HepG2 (cell line): ENCODE results near the gene RABGAP1. TPM values are rescaled to one million over a fixed set of nuclear protein-coding genes. Genes with fewer than 3 reads are reported as not detected.

Experiments
- ATAC-seq: fragments of 200-7000 bp; cut with Tn5 transposase; 3 replicates; pipeline ENCODE4 v1.9.1; 2020; ENCODE audit warnings: mild to moderate bottlenecking, moderate library complexity
- BruUV-seq: library from RNA; stranded (reverse); fragments of 400-500 nt; replicated peaks from 2 replicates; lab custom pipeline; 2021; lab: Mats Ljungman, UMichigan
- CTCF ChIA-PET: fragments of 300-600 bp; formaldehyde crosslinking; extraction: SDS; loops from one replicate; lab custom pipeline; 2021; ENCODE audit warnings: low total read pairs, inconsistent platforms, low intra/inter-chr PET ratio; lab: Yijun Ruan, JAX
- POLR2A ChIA-PET: fragments of 350-600 bp; sonication (Branson Sonifier 250); formaldehyde crosslinking; loops from one replicate; lab custom pipeline; 2020; ENCODE audit warnings: antibody characterized with exemption, inconsistent platforms; lab: Yijun Ruan, JAX
- DNase-seq: peaks from one replicate; pipeline ENCODE4 v3.0.0-alpha.2; 2015; ENCODE audit warnings: low spot score
- FAIRE-seq: peaks from 3 replicates; lab custom pipeline; 2011; peaks lifted over from hg19 to GRCh38; lab: Jason Lieb, UNC
- H2AFZ ChIP-seq: one replicate; pipeline ENCODE4 v1.6.1; 2011; ENCODE audit warnings: low read length, inconsistent platforms
- H3K27ac ChIP-seq: fragments of 300-600 bp; 3 replicates; pipeline ENCODE4 v1.8.0; 2011; ENCODE audit warnings: mixed run types, mild to moderate bottlenecking, mixed read lengths, low read length, inconsistent platforms; ENCODE audit not compliant: insufficient read depth; ENCODE audit errors: extremely low read length
- H3K27me3 ChIP-seq, 2 experiments: fragments of 200-600 bp in 1 of 2; 2 replicates in 1 of 2; 3 replicates in 1 of 2; pipeline versions ENCODE4 v1.6.0 to v1.8.0; 2011; ENCODE audit warnings: low read length in 2 of 2, mild to moderate bottlenecking in 2 of 2, moderate library complexity in 2 of 2, inconsistent platforms in 1 of 2; ENCODE audit not compliant: insufficient read depth in 2 of 2, control insufficient read depth in 1 of 2
- H3K36me3 ChIP-seq, 2 experiments: fragments of 200-600 bp in 1 of 2; replicated peaks in 1 of 2; 2 replicates in 1 of 2; 3 replicates in 1 of 2; pipeline versions ENCODE4 v1.5.1 to v1.8.0; 2011; ENCODE audit warnings: low read length in 2 of 2, inconsistent platforms in 1 of 2; ENCODE audit not compliant: insufficient read depth in 2 of 2, control insufficient read depth in 1 of 2
- H3K4me1 ChIP-seq: 2 replicates; pipeline ENCODE4 v1.5.1; 2012; ENCODE audit warnings: low read length, inconsistent platforms; ENCODE audit not compliant: insufficient read depth
- H3K4me2 ChIP-seq: 2 replicates; pipeline ENCODE4 v1.6.0; 2011; ENCODE audit warnings: low read depth, low read length, inconsistent platforms
- H3K4me3 ChIP-seq, 3 experiments: fragments of 200-600 bp in 1 of 3; sonication (generic), shearing (Covaris generic) in 1 of 3; replicated peaks in 1 of 3; 2 replicates each; pipeline ENCODE4 v1.5.1; 2011 to 2016; ENCODE audit warnings: low read length in 3 of 3, inconsistent platforms in 2 of 3, low read depth in 2 of 3, mild to moderate bottlenecking in 2 of 3, control low read depth in 1 of 3, mixed read lengths in 1 of 3; ENCODE audit not compliant: insufficient read depth in 1 of 3
- H3K79me2 ChIP-seq: one replicate; pipeline ENCODE4 v1.6.1; 2011; ENCODE audit warnings: low read length, inconsistent platforms; ENCODE audit not compliant: insufficient read depth
- H3K9ac ChIP-seq: 2 replicates; pipeline ENCODE4 v1.6.0; 2011; ENCODE audit warnings: mild to moderate bottlenecking, low read depth, low read length, inconsistent platforms; ENCODE audit not compliant: insufficient read depth
- H3K9me3 ChIP-seq: 2 replicates; pipeline ENCODE4 v1.5.1; 2012; ENCODE audit warnings: mild to moderate bottlenecking, low read length
- H4K20me1 ChIP-seq: 2 replicates; pipeline ENCODE4 v1.6.0; 2011; ENCODE audit warnings: inconsistent platforms, mild to moderate bottlenecking, low read length, moderate library complexity; ENCODE audit not compliant: insufficient read depth
- ADNP ChIP-seq: sonication (generic); formaldehyde crosslinking; IDR thresholded peaks from 2 replicates; pipeline ENCODE4 v1.4.0; 2020; ENCODE audit warnings: missing genetic modification reagents
- RBM39 ChIP-seq: fragments of 200-400 bp; formaldehyde crosslinking; IDR thresholded peaks from one replicate; pipeline ENCODE4 v1.6.1; 2018; ENCODE audit warnings: antibody characterized with exemption, mild to moderate bottlenecking, low read depth, low read length; ENCODE audit not compliant: poor library complexity, severe bottlenecking
- RFX3 ChIP-seq: IDR thresholded peaks from 2 replicates; pipeline ENCODE4 v1.6.1; 2016; ENCODE audit warnings: missing biosample characterization, missing genetic modification reagents
- TAF15 ChIP-seq: fragments of 200-400 bp; formaldehyde crosslinking; IDR thresholded peaks from one replicate; pipeline ENCODE4 v1.6.1; 2018; ENCODE audit warnings: mild to moderate bottlenecking, low read depth, low read length; ENCODE audit not compliant: poor library complexity, severe bottlenecking
- ZMYM4 ChIP-seq: sonication (generic); formaldehyde crosslinking; IDR thresholded peaks from 2 replicates; pipeline ENCODE4 v1.8.1; 2023; ENCODE audit warnings: mild to moderate bottlenecking, missing genetic modification reagents
- ZNF205 ChIP-seq: IDR thresholded peaks from 2 replicates; pipeline ENCODE4 v1.6.1; 2018; ENCODE audit warnings: missing biosample characterization, missing genetic modification reagents
- ZNF260 ChIP-seq: sonication (generic); formaldehyde crosslinking; IDR thresholded peaks from 2 replicates; pipeline ENCODE4 v1.4.0; 2020; ENCODE audit warnings: missing genetic modification reagents, low read depth, mild to moderate bottlenecking, borderline replicate concordance
- ZNF749 ChIP-seq: sonication (generic); formaldehyde crosslinking; IDR thresholded peaks from 2 replicates; pipeline ENCODE4 v1.8.0; 2022; ENCODE audit warnings: mild to moderate bottlenecking, missing genetic modification reagents, moderate library complexity, borderline replicate concordance
- WGBS: methylation state at CpG from one replicate; pipeline ENCODE4 v1.1.6; 2017; ENCODE audit warnings: low lambda C conversion rate; 5-methylcytosine and 5-hydroxymethylcytosine counted together
- in situ Hi-C: cut with HindIII; loops from 2 replicates; pipeline ENCODE4 v1.10.0; 2017; ENCODE audit warnings: low pct_unique_long_range_greater_than_20kb; ENCODE audit not compliant: extremely low pct_ligation_motif_present
- intact Hi-C: fragments of 100-400 bp; cut with micrococcal nuclease; formaldehyde crosslinking; loops from one replicate; pipeline ENCODE4 v1.10.0; 2022; ENCODE audit not compliant: unreplicated experiment
- polyA plus RNA-seq, 8 experiments: library from polyadenylated mRNA; depleted of rRNA in 3 of 8; stranded (reverse) in 7 of 8; unstranded in 1 of 8; fragments of >200 nt; fragmentation: Illumina TruSeq in 4 of 8; extraction: Trizol in 4 of 8; gene quantifications; 2 replicates each; pipeline versions ENCODE4 v1.2.1 to v1.2.3, GENCODE V29; 2011 to 2016; ENCODE audit warnings: low read depth in 4 of 8, missing spikeins in 1 of 8, mixed read lengths in 1 of 8; ENCODE audit not compliant: insufficient read depth in 1 of 8
- total RNA-seq, 5 experiments: library from RNA; depleted of rRNA; stranded (reverse); fragments of >200 nt; fragmentation: Illumina TruSeq; extraction: Trizol; gene quantifications; 2 replicates each; pipeline ENCODE4 v1.2.3, GENCODE V29; 2016; ENCODE audit warnings: low read depth in 1 of 5
- TF ChIP-seq, protein P1 (sequence below): sonication (generic); formaldehyde crosslinking; conservative IDR thresholded peaks from 2 replicates; pipeline ENCODE4 v1.4.0; 2020; ENCODE audit warnings: mild to moderate bottlenecking, missing genetic modification reagents, moderate library complexity
- TF ChIP-seq, protein P2 (sequence below): sonication (generic); formaldehyde crosslinking; IDR thresholded peaks from 2 replicates; pipeline ENCODE4; 2020; ENCODE audit warnings: missing genetic modification reagents, mild to moderate bottlenecking, borderline replicate concordance

RABGAP1 gene
- total and polyA plus RNA-seq, 2 of the 13 experiments (the other 11 are each of a cell fraction or from before 2014, with no cell fraction given): 19.1 to 19.3 TPM

DNA sequence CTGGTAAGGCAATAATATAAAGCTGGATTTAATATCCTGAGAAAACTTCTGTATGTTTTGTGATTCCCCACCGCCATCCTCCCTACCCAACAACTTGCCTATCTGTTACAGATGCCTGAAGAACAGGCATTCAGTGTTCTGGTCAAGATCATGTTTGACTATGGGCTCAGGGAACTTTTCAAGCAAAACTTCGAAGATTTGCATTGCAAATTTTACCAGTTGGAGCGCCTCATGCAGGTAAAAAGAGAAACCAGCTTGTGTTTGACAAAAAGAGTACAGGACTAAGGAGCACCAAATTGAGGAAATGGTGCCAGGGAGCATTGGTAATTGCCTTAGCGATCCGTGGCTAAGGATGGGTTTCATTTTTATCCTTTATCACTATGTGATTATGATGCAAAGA lies 132.6 kb downstream of the RABGAP1 start:
- no peak for DNase-seq
- H3K4me3 ChIP-seq: no peak overlapping the region
- peaks cover 2 to 46% of the 10 kb centered on the region in 2 experiments; a peak in 4 of 5 replicates for H3K36me3 ChIP-seq
- no TSS peak for BruUV-seq
- WGBS: 92% methylated on average over 5 of the region's 5 CpGs
- no peak for FAIRE-seq
- no peaks in the 10 kb centered on the region for H3K9me3 ChIP-seq
- intact Hi-C loops (no loop called here), in situ Hi-C loops (no loop called here)
- no peaks in the 10 kb centered on the region for H3K4me1 ChIP-seq
- no peak overlapping the region for H3K9ac ChIP-seq
- TF ChIP-seq ZNF260 (CRISPR knock-in tag): no peak
- no peak for TF ChIP-seq ZNF749 (CRISPR knock-in tag)
- no peak for TF ChIP-seq ZMYM4 (CRISPR knock-in tag)
- no peak for TF ChIP-seq ZNF205 (CRISPR knock-in tag)
- TF ChIP-seq, protein P1, sequence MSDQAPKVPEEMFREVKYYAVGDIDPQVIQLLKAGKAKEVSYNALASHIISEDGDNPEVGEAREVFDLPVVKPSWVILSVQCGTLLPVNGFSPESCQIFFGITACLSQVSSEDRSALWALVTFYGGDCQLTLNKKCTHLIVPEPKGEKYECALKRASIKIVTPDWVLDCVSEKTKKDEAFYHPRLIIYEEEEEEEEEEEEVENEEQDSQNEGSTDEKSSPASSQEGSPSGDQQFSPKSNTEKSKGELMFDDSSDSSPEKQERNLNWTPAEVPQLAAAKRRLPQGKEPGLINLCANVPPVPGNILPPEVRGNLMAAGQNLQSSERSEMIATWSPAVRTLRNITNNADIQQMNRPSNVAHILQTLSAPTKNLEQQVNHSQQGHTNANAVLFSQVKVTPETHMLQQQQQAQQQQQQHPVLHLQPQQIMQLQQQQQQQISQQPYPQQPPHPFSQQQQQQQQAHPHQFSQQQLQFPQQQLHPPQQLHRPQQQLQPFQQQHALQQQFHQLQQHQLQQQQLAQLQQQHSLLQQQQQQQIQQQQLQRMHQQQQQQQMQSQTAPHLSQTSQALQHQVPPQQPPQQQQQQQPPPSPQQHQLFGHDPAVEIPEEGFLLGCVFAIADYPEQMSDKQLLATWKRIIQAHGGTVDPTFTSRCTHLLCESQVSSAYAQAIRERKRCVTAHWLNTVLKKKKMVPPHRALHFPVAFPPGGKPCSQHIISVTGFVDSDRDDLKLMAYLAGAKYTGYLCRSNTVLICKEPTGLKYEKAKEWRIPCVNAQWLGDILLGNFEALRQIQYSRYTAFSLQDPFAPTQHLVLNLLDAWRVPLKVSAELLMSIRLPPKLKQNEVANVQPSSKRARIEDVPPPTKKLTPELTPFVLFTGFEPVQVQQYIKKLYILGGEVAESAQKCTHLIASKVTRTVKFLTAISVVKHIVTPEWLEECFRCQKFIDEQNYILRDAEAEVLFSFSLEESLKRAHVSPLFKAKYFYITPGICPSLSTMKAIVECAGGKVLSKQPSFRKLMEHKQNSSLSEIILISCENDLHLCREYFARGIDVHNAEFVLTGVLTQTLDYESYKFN: no peak
- no peak for TF ChIP-seq ADNP
- TF ChIP-seq RBM39: no peak
- no peak for TF ChIP-seq RFX3 (CRISPR knock-in tag)
- TF ChIP-seq TAF15: no peak
- TF ChIP-seq, protein P2, sequence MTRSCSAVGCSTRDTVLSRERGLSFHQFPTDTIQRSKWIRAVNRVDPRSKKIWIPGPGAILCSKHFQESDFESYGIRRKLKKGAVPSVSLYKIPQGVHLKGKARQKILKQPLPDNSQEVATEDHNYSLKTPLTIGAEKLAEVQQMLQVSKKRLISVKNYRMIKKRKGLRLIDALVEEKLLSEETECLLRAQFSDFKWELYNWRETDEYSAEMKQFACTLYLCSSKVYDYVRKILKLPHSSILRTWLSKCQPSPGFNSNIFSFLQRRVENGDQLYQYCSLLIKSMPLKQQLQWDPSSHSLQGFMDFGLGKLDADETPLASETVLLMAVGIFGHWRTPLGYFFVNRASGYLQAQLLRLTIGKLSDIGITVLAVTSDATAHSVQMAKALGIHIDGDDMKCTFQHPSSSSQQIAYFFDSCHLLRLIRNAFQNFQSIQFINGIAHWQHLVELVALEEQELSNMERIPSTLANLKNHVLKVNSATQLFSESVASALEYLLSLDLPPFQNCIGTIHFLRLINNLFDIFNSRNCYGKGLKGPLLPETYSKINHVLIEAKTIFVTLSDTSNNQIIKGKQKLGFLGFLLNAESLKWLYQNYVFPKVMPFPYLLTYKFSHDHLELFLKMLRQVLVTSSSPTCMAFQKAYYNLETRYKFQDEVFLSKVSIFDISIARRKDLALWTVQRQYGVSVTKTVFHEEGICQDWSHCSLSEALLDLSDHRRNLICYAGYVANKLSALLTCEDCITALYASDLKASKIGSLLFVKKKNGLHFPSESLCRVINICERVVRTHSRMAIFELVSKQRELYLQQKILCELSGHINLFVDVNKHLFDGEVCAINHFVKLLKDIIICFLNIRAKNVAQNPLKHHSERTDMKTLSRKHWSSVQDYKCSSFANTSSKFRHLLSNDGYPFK (CRISPR knock-in tag): no peak
- no peaks in the 10 kb centered on the region for H3K27me3 ChIP-seq
- no peaks in the 10 kb centered on the region for H4K20me1 ChIP-seq
- no peak overlapping the region for H2AFZ ChIP-seq
- POLR2A ChIA-PET: no interaction called here
- CTCF ChIA-PET: no interaction called here
- H3K27ac ChIP-seq: no peak overlapping the region
- no peaks in the 10 kb centered on the region for H3K79me2 ChIP-seq
- H3K4me2 ChIP-seq: no peak overlapping the region
- ATAC-seq: no peak
